Adrenal gland (tissue), 12 donors: ENCODE data around the gene NCOA1. TPM values are rescaled to one million over a fixed set of nuclear protein-coding genes. Genes with fewer than 3 reads are reported as not detected.

Experiments used
- DNase-seq, 7 donors: peaks; one replicate each; pipeline ENCODE4 v3.0.0-alpha.2; 2019 to 2020
- H3K27ac ChIP-seq, 5 donors: fragments of 200-600 bp; sonication (generic) in 4 of 5; 1 replicate in 3 of 5; 2 replicates in 2 of 5; pipeline versions ENCODE4 v1.5.1 to v1.8.0; 2016 to 2020; ENCODE audit warnings: mild to moderate bottlenecking in 1 of 5
- H3K27me3 ChIP-seq: fragments of 200-600 bp; 2 replicates; pipeline ENCODE4 v1.8.0; 2021
- H3K36me3 ChIP-seq, 2 donors: fragments of 200-600 bp; replicated peaks in 1 of 2; 1 replicate in 1 of 2; 2 replicates in 1 of 2; pipeline versions ENCODE4 v1.5.1 to v1.8.0; 2018 to 2022
- H3K4me1 ChIP-seq, 2 donors: fragments of 200-600 bp; replicated peaks in 1 of 2; 1 replicate in 1 of 2; 2 replicates in 1 of 2; pipeline versions ENCODE4 v1.5.1 to v1.8.0; 2018 to 2021
- H3K4me3 ChIP-seq, 4 donors: fragments of 200-600 bp; sonication (generic) in 3 of 4; one replicate each; pipeline ENCODE4 v1.5.1; 2016 to 2018
- H3K9me3 ChIP-seq, 3 donors: fragments of 200-600 bp; sonication (generic) in 1 of 3; replicated peaks in 1 of 3; 1 replicate in 2 of 3; 2 replicates in 1 of 3; pipeline versions ENCODE4 v1.5.1 to v1.8.0; 2016 to 2021
- POLR2A ChIP-seq, 2 donors: fragments of 450-650 bp; IDR thresholded peaks; one replicate each; pipeline ENCODE4 v1.6.1; 2017; ENCODE audit warnings: antibody characterized with exemption in 2 of 2, mild to moderate bottlenecking in 2 of 2, moderate library complexity in 1 of 2
- WGBS, 4 donors: extraction: QIAGEN DNeasy Blood & Tissue Kit in 2 of 4; methylation state at CpG; one replicate each; pipeline versions ENCODE4 v1.1.5 to v1.1.7; 2013 to 2017; 5-methylcytosine and 5-hydroxymethylcytosine counted together
- intact Hi-C, 2 donors: fragments of 100-400 bp; cut with DNase I; formaldehyde crosslinking; loops; one replicate each; pipeline versions ENCODE4 v1.14.1 to v1.15.0; 2022 to 2023
- polyA plus RNA-seq, 3 donors: library from polyadenylated mRNA; stranded (reverse); fragments of 200-250 nt in 2 of 3; fragments of 350-450 nt in 1 of 3; fragmentation: Illumina TruSeq in 1 of 3; extraction: RNeasy Lipid Tissue Mini Kit (QIAGEN cat#74804) in 1 of 3; gene quantifications; one replicate each; pipeline ENCODE4 v1.2.3, GENCODE V29; 2013 to 2014
- total RNA-seq, 9 donors: library from RNA; depleted of rRNA in 4 of 9; stranded (reverse); fragments of >200 nt in 4 of 9; fragments of 120-200 nt in 1 of 9; fragmentation: NEBNext Ultra II Directional in 1 of 9; extraction: Animal tissue kit (Norgen Biotek cat#: 25700) in 1 of 9; gene quantifications; one replicate each; pipeline versions ENCODE4 v1.1.0 to v1.2.4, GENCODE V29; 2013 to 2023
- TF ChIP-seq, protein P1 (sequence below), 6 experiments: fragments of 450-650 bp in 4 of 6; fragments of 200-600 bp in 2 of 6; sonication (generic) in 1 of 6; IDR thresholded peaks; 1 replicate in 5 of 6; 2 replicates in 1 of 6; pipeline versions ENCODE4 v1.5.1 to v1.8.0; 2016 to 2021; ENCODE audit warnings: antibody characterized with exemption in 6 of 6, mild to moderate bottlenecking in 2 of 6, moderate library complexity in 1 of 6
- donor health status: healthy with polysubstance abuse.
- donor health status: Bipolar disorder and iron deficiency.
- donor health status: DM: yes; HTN: yes; CAD: no.
- donor health status: DM: no; HTN: no; CAD: no.
- donor health status: DM: no; HTN: no; CAD: no.
- donor health status: DM: yes; HTN: yes; CAD: no.

The NCOA1 gene
- total and polyA plus RNA-seq, 12 donors = 13.6 to 85.5 (median 43.6) TPM

DNA sequence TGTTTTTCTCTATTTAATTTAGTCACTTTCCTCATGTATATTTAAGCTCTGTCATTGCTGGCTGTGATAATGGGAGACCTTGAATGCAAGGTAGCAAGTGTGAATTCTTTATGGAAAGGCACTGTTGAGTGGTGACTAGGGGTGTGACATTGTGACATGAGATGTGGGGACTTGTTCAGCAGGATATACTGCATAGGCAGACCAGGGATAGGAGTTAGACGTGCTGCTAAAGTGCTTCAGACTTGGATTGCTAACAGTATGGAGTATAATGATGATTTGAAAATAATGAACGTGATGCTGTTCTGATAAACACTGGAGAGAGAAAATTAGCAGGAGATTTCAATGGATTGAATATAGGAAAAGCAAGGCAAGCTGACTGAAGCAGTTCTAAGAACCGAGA is 135.1 kb downstream of the NCOA1 start:
- Histone ChIP-seq H3K4me3 (no peak overlapping the region), H3K27me3 (no peaks in the 10 kb centered on the region), H3K36me3 (no peaks in the 10 kb centered on the region), H3K9me3 (no peaks in the 10 kb centered on the region), H3K4me1 (peaks cover 0 to 26% of the 10 kb centered on the region in 2 donors), H3K27ac (no peak overlapping the region)
- 81 to 86% (median 85%) methylated on average over 3 of the region's 3 CpGs for WGBS, 4 donors
- TF ChIP-seq POLR2A (IDR thresholded peaks at IDR 0.05) = no peak
- TF ChIP-seq, protein P1, sequence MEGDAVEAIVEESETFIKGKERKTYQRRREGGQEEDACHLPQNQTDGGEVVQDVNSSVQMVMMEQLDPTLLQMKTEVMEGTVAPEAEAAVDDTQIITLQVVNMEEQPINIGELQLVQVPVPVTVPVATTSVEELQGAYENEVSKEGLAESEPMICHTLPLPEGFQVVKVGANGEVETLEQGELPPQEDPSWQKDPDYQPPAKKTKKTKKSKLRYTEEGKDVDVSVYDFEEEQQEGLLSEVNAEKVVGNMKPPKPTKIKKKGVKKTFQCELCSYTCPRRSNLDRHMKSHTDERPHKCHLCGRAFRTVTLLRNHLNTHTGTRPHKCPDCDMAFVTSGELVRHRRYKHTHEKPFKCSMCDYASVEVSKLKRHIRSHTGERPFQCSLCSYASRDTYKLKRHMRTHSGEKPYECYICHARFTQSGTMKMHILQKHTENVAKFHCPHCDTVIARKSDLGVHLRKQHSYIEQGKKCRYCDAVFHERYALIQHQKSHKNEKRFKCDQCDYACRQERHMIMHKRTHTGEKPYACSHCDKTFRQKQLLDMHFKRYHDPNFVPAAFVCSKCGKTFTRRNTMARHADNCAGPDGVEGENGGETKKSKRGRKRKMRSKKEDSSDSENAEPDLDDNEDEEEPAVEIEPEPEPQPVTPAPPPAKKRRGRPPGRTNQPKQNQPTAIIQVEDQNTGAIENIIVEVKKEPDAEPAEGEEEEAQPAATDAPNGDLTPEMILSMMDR (IDR thresholded peaks at IDR 0.05) = no peak
- intact Hi-C loops = no loop called here
- no peak for DNase-seq

DNA sequence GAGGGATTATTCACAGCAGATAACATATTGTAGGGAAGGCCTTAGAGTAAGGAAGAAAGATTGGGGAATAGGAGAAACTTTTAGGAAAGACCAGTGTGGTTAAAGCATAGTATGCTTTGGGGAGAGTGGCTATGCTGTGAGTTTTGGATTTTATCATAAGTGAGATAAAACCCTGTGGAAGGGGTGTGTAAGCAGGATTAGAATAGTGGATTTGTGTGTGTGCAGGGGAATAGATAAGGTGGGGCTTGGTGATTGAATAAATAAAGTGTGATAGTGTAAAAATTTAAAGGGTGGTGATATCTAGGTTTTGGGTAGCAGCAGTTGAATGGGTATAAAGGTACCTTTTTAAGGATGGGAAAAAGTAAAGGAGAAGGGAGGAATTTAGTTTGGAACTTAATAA is 137.7 kb downstream of the NCOA1 start:
- Histone ChIP-seq H3K9me3 (no peaks in the 10 kb centered on the region), H3K4me1 (peaks cover 0 to 15% of the 10 kb centered on the region in 2 donors), H3K27me3 (no peaks in the 10 kb centered on the region), H3K4me3 (no peak overlapping the region), H3K36me3 (no peaks in the 10 kb centered on the region), H3K27ac (no peak overlapping the region)
- DNase-seq = no peak
- intact Hi-C loops = no loop called here
- TF ChIP-seq, protein P1 (IDR thresholded peaks at IDR 0.05) = no peak
- no peak for TF ChIP-seq POLR2A (IDR thresholded peaks at IDR 0.05)

DNA sequence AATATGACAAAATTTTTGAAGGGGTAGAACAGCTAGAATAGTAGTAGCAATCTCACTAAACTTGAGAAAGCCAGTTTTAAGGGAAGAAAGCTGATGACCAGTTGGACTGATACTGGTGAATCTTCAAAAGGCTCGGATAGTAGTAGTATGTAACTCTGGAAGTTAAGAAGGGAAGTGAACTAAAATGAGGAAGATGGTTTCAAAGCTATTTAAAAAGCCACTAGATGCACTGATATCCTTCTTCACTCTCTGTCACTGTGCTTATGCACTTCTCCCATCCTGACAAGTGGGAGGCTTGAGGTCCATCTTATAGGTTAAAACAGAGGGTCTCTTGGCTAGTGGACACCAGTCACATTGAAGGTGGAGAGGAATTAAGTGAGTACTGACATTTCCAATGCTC is 141.1 kb downstream of the NCOA1 start:
- TF ChIP-seq POLR2A (IDR thresholded peaks at IDR 0.05) = no peak
- TF ChIP-seq, protein P1 (IDR thresholded peaks at IDR 0.05) = no peak
- Histone ChIP-seq H3K4me1 (no peaks in the 10 kb centered on the region), H3K27me3 (no peaks in the 10 kb centered on the region), H3K9me3 (no peaks in the 10 kb centered on the region), H3K36me3 (no peaks in the 10 kb centered on the region), H3K4me3 (no peak overlapping the region), H3K27ac (no peak overlapping the region)
- intact Hi-C loops = no loop called here
- no peak for DNase-seq
- WGBS, 4 donors = 73 to 90% (median 79%) methylated on average over 1 of the region's 1 CpG

DNA sequence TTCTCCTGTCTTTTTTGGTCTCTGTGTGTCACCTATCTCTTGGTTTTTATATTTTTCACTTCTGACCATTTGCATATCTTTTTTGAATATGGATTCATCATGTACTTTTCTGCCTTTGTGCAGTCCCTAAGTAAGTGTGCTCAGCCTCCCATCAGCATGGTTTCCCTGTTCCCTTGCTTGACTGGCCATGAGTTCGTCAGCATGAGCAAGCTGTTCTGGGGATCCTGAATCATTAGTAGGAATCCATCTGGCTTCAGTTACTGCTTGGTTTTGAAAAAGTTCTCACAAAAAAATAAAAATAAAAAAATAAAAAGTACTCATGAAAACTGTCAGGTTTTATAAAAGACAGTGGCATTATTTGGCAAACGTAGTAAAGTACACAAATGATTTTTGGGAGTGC is 144.1 kb downstream of the NCOA1 start:
- WGBS, 4 donors = 79 to 88% (median 80%) methylated on average over 2 of the region's 2 CpGs
- DNase-seq = no peak
- Histone ChIP-seq H3K4me1 (no peaks in the 10 kb centered on the region), H3K36me3 (no peaks in the 10 kb centered on the region), H3K4me3 (no peak overlapping the region), H3K27ac (no peak overlapping the region), H3K27me3 (no peaks in the 10 kb centered on the region), H3K9me3 (no peaks in the 10 kb centered on the region)
- TF ChIP-seq, protein P1 (IDR thresholded peaks at IDR 0.05) = no peak
- TF ChIP-seq POLR2A (IDR thresholded peaks at IDR 0.05) = no peak
- intact Hi-C loops = no loop called here
